ENCODE data around the gene CLEC3B.
A peak's percentile ranks its signal among the peaks of the same experiment; 100 is the strongest.
"Not testable (repeated sequence)": the region's sequence is repeated elsewhere in the genome, so short reads cannot be mapped to it uniquely, and the experiment has no call there.

The CLEC3B gene

DNA sequence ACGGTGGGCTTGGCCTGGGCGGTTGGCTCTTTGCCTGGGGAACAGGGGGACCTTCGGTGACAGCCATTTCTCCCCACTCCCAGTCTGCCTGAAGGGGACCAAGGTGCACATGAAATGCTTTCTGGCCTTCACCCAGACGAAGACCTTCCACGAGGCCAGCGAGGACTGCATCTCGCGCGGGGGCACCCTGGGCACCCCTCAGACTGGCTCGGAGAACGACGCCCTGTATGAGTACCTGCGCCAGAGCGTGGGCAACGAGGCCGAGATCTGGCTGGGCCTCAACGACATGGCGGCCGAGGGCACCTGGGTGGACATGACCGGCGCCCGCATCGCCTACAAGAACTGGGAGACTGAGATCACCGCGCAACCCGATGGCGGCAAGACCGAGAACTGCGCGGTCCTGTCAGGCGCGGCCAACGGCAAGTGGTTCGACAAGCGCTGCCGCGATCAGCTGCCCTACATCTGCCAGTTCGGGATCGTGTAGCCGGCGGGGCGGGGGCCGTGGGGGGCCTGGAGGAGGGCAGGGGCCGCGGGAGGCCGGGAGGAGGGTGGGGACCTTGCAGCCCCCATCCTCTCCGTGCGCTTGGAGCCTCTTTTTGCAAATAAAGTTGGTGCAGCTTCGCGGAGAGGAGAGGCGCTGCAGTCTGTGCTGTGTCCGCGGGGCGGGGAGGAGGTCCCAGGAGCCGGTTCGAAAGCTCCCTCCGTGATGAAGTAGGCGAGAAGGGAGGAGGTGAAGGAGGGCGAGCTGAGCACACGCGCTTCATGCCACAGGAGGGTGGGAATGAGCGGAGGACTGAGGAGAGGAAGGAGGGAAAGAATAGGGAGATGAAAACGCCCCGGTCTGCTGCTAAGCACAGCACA, 9.6 kb downstream of the CLEC3B start:
- no peak for DNase-seq (ENCODE audit: low read depth)

DNA sequence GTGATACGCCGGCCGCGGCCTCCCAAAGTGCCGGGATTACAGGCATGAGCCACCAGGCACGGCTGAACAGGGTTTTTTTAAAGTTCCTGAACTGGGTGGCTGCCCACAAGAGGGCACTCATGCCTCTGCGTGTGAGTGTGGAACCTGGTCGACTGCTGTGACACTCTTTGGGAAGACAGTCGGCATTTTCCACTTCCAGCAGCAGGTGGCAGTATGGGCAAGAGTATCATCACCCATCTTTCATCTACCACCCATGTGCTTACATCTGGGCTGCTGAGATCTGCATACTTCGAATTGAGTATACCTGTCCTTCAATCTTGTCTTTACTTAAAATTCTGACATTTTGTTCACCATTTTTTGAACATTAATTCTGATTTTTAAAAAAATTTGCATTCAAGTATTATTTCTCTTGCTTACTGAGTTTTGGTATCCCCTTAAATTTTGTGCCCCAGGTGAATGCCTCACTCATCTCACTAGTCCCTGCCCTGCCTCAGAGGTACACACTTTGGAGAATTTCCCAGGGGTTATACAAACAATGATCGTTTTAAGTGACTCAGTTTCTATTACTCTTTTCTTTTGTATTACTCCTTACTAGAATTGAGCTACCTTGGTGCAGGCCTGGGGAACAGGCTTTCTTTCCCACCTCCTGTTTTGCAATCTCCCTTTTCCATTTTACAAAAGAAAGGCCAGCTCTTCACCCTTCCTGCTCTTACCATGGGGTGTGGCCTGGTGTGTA, 11.8 kb downstream of the CLEC3B start:
- peak; percentile 87 for DNase-seq (ENCODE audit: low read depth)

DNA sequence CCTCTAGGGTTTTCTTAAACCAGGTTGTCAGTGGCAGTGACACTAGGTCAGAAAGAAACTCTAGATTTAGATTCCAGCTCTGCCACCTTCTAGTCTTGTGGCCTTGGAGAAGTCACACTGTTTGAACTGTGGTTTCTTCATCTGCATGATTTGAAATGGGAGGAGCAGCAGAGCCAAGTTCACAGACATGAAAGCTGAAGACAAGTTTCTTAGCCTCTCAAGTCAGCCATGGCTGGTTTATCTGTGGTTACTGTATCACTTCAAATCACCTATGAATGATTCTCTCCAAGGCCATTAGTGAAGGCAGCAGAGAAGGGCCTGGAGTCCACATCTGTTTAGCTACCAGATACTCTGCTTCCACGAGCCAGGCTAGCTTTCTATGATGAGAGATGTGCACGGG, 15.6 kb downstream of the CLEC3B start:
- no peak for DNase-seq (ENCODE audit: low read depth)

DNA sequence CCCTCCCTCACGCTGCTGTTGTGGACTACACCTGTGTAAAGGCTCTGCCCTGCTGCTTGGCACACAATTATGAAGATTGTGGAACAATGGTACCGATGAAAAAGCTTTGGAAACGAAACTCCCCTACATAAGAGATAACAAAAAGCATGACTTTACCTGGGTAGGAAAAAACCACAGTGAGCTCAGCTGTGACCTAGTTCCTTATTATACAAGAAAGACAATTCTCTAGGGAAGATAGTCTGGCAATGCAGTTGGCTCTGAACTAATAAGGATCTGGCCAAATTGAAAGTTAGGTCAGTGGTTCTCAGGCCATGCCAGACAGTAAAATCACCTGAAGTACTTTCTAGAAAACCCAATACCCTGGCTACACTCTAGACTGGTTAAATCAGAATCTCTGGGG, 16.1 kb downstream of the CLEC3B start:
- DNase-seq (ENCODE audit: low read depth) = no peak

DNA sequence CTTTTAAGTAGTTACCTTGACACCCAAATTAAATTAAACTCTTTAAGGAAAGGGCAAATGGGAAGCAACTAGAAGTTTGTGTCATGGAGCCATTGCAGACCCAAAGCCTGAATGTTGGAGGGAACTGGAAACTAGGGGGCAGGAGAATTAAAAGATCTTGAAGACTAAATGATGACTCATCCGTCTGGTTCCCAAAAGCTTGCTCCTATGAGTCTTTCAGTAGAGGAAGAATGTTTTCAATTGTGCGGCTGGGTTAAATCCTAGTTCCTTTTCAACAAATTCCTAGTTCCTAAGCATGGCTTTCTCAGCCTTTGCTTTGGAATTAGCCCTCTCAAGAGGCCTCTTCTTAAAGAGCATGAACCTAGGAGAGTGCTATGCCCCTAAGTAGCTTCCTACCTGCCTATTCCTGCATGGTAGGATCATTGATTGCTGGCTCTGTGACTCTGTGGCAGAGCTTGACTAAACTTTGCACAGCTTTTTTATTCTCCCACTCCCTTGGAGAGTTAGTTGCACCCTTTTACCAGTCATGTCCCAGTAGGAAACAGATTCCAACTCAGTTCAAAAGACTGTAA, 17.7 kb downstream of the CLEC3B start:
- peak; percentile 59 for DNase-seq (ENCODE audit: low read depth)

DNA sequence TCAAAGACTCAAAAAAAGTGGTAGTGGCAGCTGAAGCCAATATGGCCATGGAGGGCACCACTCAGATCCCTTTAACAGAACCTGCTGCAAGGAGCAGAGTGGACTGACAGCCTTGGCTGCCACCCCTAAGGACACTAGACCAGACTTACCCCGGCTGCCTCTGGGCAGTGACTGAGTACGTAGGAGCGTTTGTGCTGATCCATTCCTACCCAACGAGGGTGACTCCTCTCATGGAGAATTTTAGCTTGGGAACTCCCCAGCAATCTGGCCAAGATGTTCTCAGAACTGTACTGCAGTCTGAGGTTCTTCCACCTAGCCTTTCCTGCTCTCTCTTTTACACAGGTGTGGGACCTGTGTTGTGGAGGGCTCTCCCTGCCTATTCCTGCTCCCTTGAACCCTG, 22.1 kb downstream of the CLEC3B start:
- DNase-seq (ENCODE audit: low read depth) = no peak

DNA sequence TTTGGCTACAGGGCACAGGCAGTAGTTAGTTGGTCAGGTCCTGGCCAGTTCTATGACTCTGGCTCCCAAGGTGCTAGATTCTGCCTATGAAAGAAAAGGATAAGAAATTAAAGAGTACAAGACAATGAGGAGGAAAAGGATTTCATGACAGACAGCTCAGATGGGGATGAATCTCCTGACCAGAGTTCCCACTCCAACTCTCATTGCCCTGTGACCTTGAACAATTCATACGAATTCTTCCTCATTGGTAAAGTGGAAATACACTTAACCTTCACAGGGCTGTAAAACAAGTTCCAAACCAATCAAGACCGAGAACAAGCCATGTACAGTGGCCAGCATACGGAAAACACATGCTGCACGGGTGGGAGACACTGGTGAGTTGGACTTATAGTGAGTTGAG, 23.7 kb downstream of the CLEC3B start:
- no peak for DNase-seq (ENCODE audit: low read depth)

DNA sequence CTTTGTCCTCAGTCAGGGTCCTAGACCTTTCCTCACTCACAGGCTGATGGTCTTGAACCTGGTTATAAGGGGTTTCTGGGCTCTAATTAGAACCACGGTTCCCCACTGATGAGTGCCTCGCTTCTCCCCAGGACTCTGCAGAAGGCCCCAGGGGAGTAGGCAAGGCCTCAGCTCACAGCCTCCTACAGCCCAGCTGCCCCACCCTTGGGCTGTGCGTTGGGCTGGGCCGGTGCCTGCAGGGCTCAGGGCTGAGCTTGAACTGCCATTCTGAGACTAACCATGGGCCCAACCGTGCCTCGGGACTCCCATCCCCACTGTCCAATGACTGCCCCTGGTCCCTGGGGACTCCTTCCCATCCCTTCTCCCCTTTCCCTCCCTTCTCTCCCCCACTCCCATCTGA, 25.6 kb downstream of the CLEC3B start:
- no peak for DNase-seq (ENCODE audit: low read depth)

DNA sequence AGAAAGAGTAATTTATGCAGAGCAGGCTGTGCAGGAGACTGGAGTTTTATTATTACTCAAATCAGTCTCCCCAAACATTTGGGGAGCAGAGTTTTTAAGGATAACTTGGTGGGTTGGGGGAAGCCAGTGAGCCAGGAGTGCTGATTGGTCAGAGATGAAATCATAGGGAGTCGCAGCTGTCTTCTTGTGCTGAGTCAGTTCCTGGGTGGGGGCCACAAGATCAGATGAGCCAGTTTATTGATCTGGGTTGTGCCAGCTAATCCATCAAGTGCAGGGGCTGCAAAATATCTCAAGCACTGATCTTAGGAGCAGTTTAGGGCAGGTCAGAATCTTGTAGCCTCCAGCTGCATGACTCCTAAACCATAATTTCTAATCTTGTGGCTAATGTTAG, 27.7 kb downstream of the CLEC3B start:
- not testable (repeated sequence) for DNase-seq (ENCODE audit: low read depth)

DNA sequence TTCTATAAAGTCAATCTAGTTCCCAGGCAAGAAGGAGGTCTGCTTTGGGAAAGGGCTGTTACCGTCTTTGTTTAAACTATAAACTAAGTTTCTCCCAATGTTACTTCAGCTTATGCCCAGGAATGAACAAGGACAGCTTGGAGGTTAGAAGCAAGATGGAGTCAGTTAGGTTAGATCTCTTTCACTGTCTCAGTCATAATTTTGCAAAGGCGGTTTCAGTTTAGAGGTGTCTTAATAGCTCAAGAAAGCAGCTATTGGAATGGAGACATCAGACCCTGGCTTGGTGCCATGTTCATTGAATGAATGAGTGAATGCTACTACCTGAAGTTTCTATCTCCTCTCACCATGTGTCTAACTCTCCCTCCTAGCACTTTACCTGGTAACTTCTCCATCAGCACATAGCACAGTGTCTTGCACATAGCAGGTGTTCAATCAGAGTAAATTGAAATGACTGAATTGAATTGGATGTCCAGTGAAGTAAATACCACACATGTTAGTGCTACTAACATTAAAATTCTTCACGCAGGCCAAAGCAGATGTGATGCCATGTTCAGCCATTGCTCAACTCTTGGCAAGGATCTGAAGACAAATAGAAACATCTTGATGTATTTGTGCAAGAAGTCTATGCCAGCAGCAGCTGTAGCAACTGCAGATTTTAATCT, 28.2 kb downstream of the CLEC3B start:
- peak; percentile 80 for DNase-seq (ENCODE audit: low read depth)

DNA sequence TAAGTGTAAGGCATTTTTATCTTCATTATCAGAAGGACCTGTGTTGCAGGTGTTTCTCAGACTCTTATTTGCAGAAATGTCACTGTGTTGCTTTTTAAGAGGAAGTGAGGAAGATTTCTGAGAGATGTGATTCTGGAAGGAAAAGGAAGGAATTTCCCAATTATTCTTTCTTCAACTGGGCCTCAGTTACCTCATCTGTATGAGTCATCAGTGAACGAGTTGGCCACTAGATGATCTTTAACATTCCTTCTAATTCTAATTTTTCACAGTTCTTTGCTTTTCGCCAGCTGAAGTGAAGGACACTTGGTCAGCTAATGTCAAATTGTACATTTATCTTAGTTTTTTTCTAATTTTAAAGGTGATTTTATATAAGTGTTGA, 28.9 kb downstream of the CLEC3B start:
- peak; percentile 53 for DNase-seq (ENCODE audit: low read depth)

DNA sequence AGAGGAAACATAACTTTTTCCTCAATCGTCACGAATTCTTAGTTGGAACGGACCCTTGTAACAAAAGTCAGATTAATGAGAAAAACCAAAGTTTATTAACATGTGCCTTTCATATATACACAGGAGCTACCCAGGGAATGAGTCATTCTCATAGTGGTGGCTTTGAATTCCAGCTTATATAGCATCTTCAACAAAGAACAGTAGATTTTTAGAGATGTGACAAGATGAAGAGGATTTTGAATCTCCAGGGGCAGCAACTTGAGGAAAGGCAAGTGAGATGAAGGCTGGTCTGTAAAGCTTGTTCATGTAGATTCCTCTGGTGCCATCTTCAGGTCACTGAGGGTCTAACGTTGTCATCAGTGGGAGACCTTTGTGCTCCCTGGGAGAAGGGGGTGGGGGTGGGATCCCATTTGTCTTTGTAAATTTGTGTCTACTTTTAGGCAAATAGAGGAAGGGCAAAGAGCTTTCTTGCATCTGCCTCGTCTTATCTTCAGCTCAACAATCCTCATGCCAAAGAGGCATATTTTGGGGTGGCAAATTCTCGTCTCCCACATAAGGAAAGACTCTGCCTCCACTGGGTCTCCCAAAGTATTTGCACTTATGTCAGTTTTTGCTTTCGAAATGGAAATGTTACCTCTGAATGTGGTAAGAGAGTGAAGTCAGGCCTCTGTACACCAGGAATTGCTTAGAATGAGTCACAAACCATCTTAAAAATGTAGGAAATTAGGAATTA, 29.5 kb downstream of the CLEC3B start:
- DNase-seq (ENCODE audit: low read depth) = no peak

DNA sequence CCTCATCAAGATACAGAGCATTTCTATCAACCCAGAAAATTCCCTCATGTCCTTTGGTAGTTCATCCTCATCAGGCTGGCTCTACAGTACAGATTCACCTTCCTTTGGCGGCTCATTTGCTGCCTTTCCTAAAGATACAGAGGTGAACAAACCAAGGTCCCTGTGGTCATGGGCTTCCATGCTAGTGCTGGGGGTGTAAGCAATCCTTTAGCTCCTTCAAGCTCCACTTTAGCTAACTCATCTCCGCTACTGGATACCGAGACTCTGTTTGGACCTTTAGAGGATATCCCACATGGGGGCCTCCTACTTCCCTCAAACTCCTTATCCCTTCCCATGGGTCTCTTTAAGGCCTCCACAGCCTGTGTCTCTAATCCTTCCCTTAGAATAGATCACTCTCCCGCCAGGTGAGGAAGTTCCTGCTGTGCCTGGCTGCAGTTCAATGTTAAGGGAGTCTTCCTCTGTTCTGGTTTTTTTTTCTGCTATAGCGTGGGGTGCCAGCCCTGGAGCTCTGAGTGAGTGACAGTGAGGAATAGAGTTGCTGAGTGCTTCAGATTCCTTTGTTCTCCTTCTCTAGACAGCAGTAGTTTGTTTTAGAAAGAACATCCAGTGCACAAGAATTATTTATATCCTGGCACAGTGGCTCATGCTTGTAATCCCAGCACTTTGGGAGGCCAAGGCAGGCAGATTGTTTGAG, 30.7 kb downstream of the CLEC3B start:
- DNase-seq (ENCODE audit: low read depth) = no peak

DNA sequence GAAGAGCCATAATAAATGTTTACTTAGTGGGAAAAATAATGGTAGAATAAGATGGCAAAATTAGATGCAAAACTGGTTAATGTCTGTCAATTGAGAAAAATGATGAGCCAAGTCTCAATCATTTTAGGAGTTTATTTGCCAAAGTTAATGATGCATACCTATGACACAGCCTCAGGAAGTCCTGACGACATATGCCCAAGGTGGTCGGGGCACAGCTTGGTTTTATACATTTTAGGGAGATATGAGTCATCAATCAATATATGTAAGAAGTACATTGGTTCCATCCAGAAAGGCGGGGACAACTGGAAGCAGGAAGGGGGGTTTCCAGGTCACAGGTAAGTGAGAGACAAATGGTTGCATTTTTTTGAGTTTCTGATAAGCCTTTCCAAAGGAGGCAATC, 31.5 kb downstream of the CLEC3B start:
- DNase-seq (ENCODE audit: low read depth) = no peak

DNA sequence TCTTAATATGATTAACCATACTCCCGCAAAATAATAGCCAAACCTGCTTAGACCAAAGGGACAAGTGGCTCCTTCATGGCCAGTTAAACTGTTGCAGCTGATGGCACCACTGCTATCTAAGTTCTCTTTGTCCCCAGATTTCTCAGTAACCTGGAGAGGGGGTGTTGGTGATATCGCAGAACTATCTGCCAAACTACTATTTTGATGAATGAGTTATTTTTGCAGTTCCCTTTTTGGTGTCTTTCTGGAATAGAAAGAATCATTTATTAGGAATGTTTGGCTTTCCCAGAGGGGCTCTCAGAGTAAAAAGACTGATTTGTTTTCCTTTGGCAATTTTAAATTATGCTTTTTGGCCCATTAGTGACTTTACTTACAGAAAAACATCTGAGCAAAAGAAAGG, 33.0 kb downstream of the CLEC3B start:
- no peak for DNase-seq (ENCODE audit: low read depth)

DNA sequence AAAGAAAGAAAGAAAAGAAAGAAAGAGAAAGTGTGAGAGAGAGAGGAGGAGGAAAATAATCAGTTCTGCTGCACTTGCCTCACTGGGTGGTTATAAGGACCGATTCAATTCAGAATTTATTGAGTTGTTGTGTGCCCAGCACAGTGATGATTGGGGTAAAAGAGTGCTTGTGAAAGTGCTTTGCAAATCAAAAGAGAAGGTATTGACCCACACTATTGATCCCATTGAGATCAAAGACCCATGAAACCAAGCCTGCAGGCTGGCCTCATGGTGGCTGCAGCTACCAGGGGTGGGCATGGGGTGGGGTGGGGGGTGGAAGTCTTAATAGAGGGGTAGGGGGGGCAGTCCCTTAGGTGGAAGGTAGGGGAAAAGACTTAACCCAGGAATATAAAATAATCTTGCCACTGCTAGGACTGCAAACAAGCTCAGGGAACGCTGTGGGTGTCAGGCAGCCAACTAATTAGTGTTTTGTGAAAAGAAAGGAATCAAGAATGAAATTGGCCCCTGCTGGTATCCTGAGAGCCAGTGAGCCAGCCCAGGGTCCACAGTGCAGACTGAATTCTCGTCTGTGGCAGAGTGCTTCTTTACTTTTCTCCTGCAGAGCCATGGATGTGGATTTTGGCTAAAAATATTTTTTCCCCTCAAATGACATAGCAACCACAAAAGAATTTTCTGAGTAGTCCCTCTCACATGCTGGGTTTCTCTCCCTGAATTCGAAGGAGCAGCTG, 34.2 kb downstream of the CLEC3B start:
- no peak for DNase-seq (ENCODE audit: low read depth)

DNA sequence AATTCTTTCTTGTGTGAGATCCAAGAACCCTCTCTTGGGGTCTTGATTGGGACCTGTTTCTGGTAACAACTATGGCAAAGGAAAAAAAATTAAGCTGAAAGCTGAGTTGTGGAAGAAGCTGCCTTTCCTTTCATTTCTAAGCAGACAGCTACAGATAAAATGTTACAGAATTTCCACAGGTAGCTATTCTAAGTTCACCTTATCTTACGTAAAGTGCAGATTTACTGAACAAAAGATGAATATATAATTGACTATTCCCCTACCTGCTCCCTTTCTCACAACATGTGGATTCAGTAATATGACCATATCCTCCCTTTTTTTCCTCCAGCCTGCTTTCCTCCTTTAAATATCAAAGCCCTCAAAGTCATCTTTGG, 36.6 kb downstream of the CLEC3B start:
- no peak for DNase-seq (ENCODE audit: low read depth)

DNA sequence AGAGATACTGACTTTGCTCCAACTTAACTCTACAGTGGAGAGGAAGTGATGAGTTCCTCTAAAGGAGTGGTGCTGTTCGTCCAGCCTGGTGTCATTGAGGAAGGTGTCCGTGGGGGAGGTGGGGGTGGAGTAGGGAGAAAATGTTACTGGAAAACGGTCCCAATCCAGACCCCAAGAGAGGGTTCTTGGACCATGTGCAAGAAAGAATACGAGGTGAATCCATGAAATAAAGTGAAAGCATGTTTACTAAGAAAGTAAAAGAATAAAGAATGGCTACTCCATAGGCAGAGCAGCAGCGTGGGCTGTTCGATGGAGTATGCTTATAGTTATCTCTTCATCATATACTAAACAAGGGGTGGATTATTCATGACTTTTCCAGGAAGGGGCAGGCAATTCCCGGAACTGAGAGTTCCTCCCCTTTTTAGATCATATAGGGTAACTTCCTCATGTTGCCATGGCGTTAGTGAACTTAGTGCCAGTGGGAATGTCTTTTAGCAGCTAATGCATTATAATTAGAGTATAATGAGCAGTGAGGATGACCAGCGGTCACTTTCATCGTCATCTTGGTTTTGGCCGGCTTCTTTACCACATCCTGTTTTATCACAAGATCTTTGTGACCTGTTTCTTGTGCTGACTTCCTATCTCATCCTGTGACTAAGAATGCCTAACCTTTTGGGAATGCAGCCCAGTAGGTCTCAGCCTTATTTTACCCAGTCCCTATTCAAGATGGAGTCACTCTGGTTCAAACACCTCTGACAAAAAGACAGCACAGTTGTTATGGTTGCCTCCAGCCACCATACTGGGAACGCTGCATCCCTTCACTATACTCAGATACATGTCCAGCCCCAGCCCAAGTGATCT, 38.6 kb downstream of the CLEC3B start:
- DNase-seq (ENCODE audit: low read depth) = peak; percentile 51

DNA sequence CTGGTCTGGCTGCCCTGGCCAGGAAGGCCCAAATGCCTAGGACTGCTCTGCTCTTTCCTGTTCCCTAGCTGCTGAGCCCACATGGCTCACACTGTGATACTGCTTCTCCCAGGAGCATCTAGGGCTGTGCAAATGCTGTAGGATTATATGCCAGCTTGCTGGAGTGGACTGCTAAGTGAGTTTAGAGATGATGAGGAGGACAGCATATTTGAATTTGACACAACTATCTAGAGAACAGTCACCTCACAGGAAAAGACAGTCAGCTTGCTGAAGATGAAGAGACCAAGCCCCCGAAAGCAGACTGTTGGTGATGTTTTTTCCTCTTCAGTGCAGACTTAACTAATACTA, 39.2 kb downstream of the CLEC3B start:
- DNase-seq (ENCODE audit: low read depth) = no peak

Measured in GM04504 (cell line).